Stimulated activated CD4-positive, alpha-beta T cell treated with anti-CD3 and anti-CD28 coated beads, Interleukin-4, amount 100 ng/mL, for 1 hour (primary cell): ENCODE measurements around the gene SIGLECL1.
"Not testable (repeated sequence)": the region's sequence is repeated elsewhere in the genome, so short reads cannot be mapped to it uniquely, and the experiment has no call there.

ENCODE experiments used
- DNase-seq: peaks from one replicate; pipeline ENCODE4 v3.0.0-alpha.2; 2020

SIGLECL1 gene

GRCh38 chr19:51250786-51251467 lies at the start of gene SIGLECL1:
SIGLECL1 (plus strand) TSS chr19:51251080; CDS start chr19:51264073, 12,993 bp downstream.
- no peak for DNase-seq

- DNase-seq, result no peak
These were observed 49.2 kb upstream of the SIGLECL1 start for GRCh38 chr19:51201712-51202111.

- no peak for DNase-seq
These were observed 47.0 kb upstream of the SIGLECL1 start for GRCh38 chr19:51203916-51204315.

- DNase-seq, result no peak
These were observed 46.6 kb upstream of the SIGLECL1 start for GRCh38 chr19:51204321-51204720.

GRCh38 chr19:51207747-51208146 lies 43.1 kb upstream of the SIGLECL1 start:
- no peak for DNase-seq

GRCh38 chr19:51210191-51210784 lies 40.6 kb upstream of the SIGLECL1 start:
- DNase-seq, result no peak

- DNase-seq, result not testable (repeated sequence)
These were observed 40.0 kb upstream of the SIGLECL1 start for GRCh38 chr19:51210874-51211361.

- no peak for DNase-seq
These were observed 39.0 kb upstream of the SIGLECL1 start for GRCh38 chr19:51211833-51212232.

GRCh38 chr19:51219307-51219706 lies 31.6 kb upstream of the SIGLECL1 start:
- no peak for DNase-seq

- DNase-seq, result no peak
These were observed 30.9 kb upstream of the SIGLECL1 start for GRCh38 chr19:51219971-51220370.

GRCh38 chr19:51220996-51221395 lies 29.9 kb upstream of the SIGLECL1 start:
- no peak for DNase-seq

GRCh38 chr19:51224163-51224641 lies 26.7 kb upstream of the SIGLECL1 start:
- DNase-seq, result no peak

GRCh38 chr19:51224898-51225393 lies 25.9 kb upstream of the SIGLECL1 start, which contains the start of gene CD33:
CD33 (plus strand) TSS chr19:51225080; CDS start chr19:51225119, 39 bp downstream.
- DNase-seq, result not testable (repeated sequence)

GRCh38 chr19:51226067-51226466 lies 24.8 kb upstream of the SIGLECL1 start:
- DNase-seq, result no peak

GRCh38 chr19:51227326-51227725 lies 23.6 kb upstream of the SIGLECL1 start:
- DNase-seq, result no peak

- no peak for DNase-seq
These were observed 22.9 kb upstream of the SIGLECL1 start for GRCh38 chr19:51227966-51228365.

- no peak for DNase-seq
These were observed 10.0 kb upstream of the SIGLECL1 start for GRCh38 chr19:51240866-51241265.

- DNase-seq, result no peak
These were observed 7.8 kb upstream of the SIGLECL1 start for GRCh38 chr19:51242881-51243630.

GRCh38 chr19:51246164-51246552 lies 4.7 kb upstream of the SIGLECL1 start:
- DNase-seq, result no peak

- no peak for DNase-seq
These were observed 2.8 kb upstream of the SIGLECL1 start for GRCh38 chr19:51247972-51248590.

GRCh38 chr19:51251468-51251820 lies 564 bp downstream of the SIGLECL1 start:
- DNase-seq, result no peak

GRCh38 chr19:51252306-51253079 lies 1.6 kb downstream of the SIGLECL1 start:
- DNase-seq, result no peak
